B cell (primary cell): ENCODE data around the gene PLEKHH2. TPM values are rescaled to one million over a fixed set of nuclear protein-coding genes. Genes with fewer than 3 reads are reported as not detected.

Experiments
- ATAC-seq: fragments of 200-7000 bp; cut with Tn5 transposase; one replicate; pipeline ENCODE4 v1.10.0; 2021; ENCODE audit warnings: low read depth, mild to moderate bottlenecking, moderate number of reproducible peaks, moderate library complexity
- CTCF ChIA-PET: fragments of 350-600 bp; sonication (Branson Sonifier 250); formaldehyde crosslinking; loops from one replicate; lab custom pipeline; 2021; ENCODE audit warnings: antibody characterized with exemption, inconsistent platforms; lab: Charles Lee
- POLR2A ChIA-PET: fragments of 350-600 bp; sonication (Branson Sonifier 250); formaldehyde crosslinking; loops from one replicate; lab custom pipeline; 2021; ENCODE audit warnings: antibody characterized with exemption; lab: Charles Lee
- DNase-seq: peaks from one replicate; pipeline ENCODE4 v3.0.0; 2013
- H2AFZ ChIP-seq: 2 replicates; pipeline ENCODE4 v1.6.1; 2012; ENCODE audit warnings: mild to moderate bottlenecking, low read depth, low read length; ENCODE audit not compliant: insufficient read depth, poor library complexity, severe bottlenecking
- H3K27ac ChIP-seq, 2 donors: 1 replicate in 1 of 2; 2 replicates in 1 of 2; pipeline ENCODE4 v1.5.1; 2012 to 2013; ENCODE audit warnings: low read length in 2 of 2, mild to moderate bottlenecking in 2 of 2, moderate library complexity in 1 of 2
- H3K27me3 ChIP-seq, 4 experiments: fragments of 200-600 bp in 1 of 4; sonication (generic) in 1 of 4; replicated peaks in 1 of 4; 1 replicate in 2 of 4; 2 replicates in 2 of 4; pipeline versions ENCODE4 v1.6.1 to v1.7.0; 2013 to 2016; ENCODE audit warnings: low read length in 3 of 4, mild to moderate bottlenecking in 2 of 4, mixed read lengths in 1 of 4, moderate library complexity in 1 of 4; ENCODE audit not compliant: insufficient read depth in 4 of 4, control insufficient read depth in 3 of 4; ENCODE audit errors: control extremely low read depth in 1 of 4
- H3K36me3 ChIP-seq, 2 experiments: replicated peaks in 1 of 2; 1 replicate in 1 of 2; 2 replicates in 1 of 2; pipeline versions ENCODE4 v1.6.1 to v1.7.1; 2013; ENCODE audit warnings: low read length in 1 of 2; ENCODE audit not compliant: insufficient read depth in 2 of 2, control insufficient read depth in 1 of 2; ENCODE audit errors: control extremely low read depth in 1 of 2, extremely low read depth in 1 of 2
- H3K4me1 ChIP-seq, 2 donors: fragments of 200-600 bp in 1 of 2; sonication (generic) in 1 of 2; 1 replicate in 1 of 2; 2 replicates in 1 of 2; pipeline versions ENCODE4 v1.5.1 to v1.6.1; 2013 to 2017; ENCODE audit warnings: low read length in 2 of 2; ENCODE audit not compliant: control insufficient read depth in 2 of 2, insufficient read depth in 2 of 2
- H3K4me2 ChIP-seq: replicated peaks from 2 replicates; pipeline ENCODE3; 2012; ENCODE audit warnings: mild to moderate bottlenecking, low read depth, low read length; ENCODE audit not compliant: poor library complexity, severe bottlenecking
- H3K4me3 ChIP-seq, 5 experiments: fragments of 200-600 bp in 1 of 5; sonication (generic) in 1 of 5; 1 replicate in 3 of 5; 2 replicates in 2 of 5; pipeline versions ENCODE4 v1.5.1 to v1.7.0; 2011 to 2016; ENCODE audit warnings: low read length in 4 of 5, mild to moderate bottlenecking in 4 of 5, low read depth in 2 of 5, control low read depth in 1 of 5, moderate library complexity in 1 of 5; ENCODE audit not compliant: insufficient read depth in 1 of 5; ENCODE audit errors: control extremely low read depth in 1 of 5, extremely low read depth in 1 of 5
- H3K79me2 ChIP-seq: fragments of 200-600 bp; sonication (generic); one replicate; pipeline ENCODE4 v1.6.0; 2016; ENCODE audit warnings: low read length; ENCODE audit not compliant: control insufficient read depth, insufficient read depth
- H3K9ac ChIP-seq: fragments of 200-600 bp; sonication (generic); 2 replicates; pipeline ENCODE4 v1.6.1; 2017; ENCODE audit warnings: mild to moderate bottlenecking, low read length, moderate library complexity
- H3K9me3 ChIP-seq, 3 donors: one replicate each; pipeline versions ENCODE4 v1.6.1 to v1.7.1; 2013; ENCODE audit warnings: low read length in 2 of 3; ENCODE audit not compliant: control insufficient read depth in 2 of 3, insufficient read depth in 1 of 3; ENCODE audit errors: control extremely low read depth in 1 of 3
- H4K20me1 ChIP-seq: 2 replicates; pipeline ENCODE4 v1.6.0; 2012; ENCODE audit warnings: mild to moderate bottlenecking, low read length; ENCODE audit not compliant: insufficient read depth, control insufficient read depth, poor library complexity, severe bottlenecking
- H3K27ac Mint-ChIP-seq: one replicate; pipeline ENCODE4 v1.8.0; 2021; ENCODE audit warnings: mixed read lengths
- H3K27me3 Mint-ChIP-seq: one replicate; pipeline ENCODE4 v1.8.0; 2021; ENCODE audit warnings: mixed read lengths
- H3K4me1 Mint-ChIP-seq: one replicate; pipeline ENCODE4 v1.8.0; 2021; ENCODE audit warnings: mixed read lengths
- H3K4me3 Mint-ChIP-seq: one replicate; pipeline ENCODE4 v1.8.0; 2021; ENCODE audit warnings: mixed read lengths
- H3K9me3 Mint-ChIP-seq: one replicate; pipeline ENCODE4 v1.8.0; 2022; ENCODE audit warnings: mixed read lengths; ENCODE audit not compliant: insufficient read depth
- EZH2 ChIP-seq: IDR thresholded peaks from 2 replicates; pipeline ENCODE4 v1.6.1; 2012; ENCODE audit warnings: borderline replicate concordance, low read depth, mild to moderate bottlenecking, moderate library complexity, low read length; ENCODE audit not compliant: insufficient read depth, poor library complexity, severe bottlenecking
- WGBS: methylation state at CpG from one replicate; pipeline ENCODE4 v1.1.5; 2013; ENCODE audit warnings: missing lambda C conversion rate; ENCODE audit not compliant: insufficient coverage; 5-methylcytosine and 5-hydroxymethylcytosine counted together
- intact Hi-C: fragments of 100-400 bp; cut with micrococcal nuclease; formaldehyde crosslinking; loops from one replicate; pipeline ENCODE4 v1.10.0; 2022
- polyA plus RNA-seq: library from polyadenylated mRNA; depleted of rRNA; stranded (reverse); fragments of >200 nt; gene quantifications from 2 replicates; pipeline ENCODE4 v1.2.3, GENCODE V29; 2012
- total RNA-seq, 2 donors: library from RNA; stranded (reverse); fragments of 120-200 nt in 1 of 2; gene quantifications; 1 replicate in 1 of 2; 2 replicates in 1 of 2; pipeline versions ENCODE4 v1.2.3 to v1.2.4, GENCODE V29; 2013 to 2022
- TF ChIP-seq, protein P1 (sequence below): fragments of 200-600 bp; IDR thresholded peaks from one replicate; pipeline ENCODE4 v1.8.0; 2022; ENCODE audit warnings: antibody characterized with exemption, mild to moderate bottlenecking

PLEKHH2 gene
- total and polyA plus RNA-seq, 2 donors (not counting 1 experiment from before 2014, with no cell fraction given), result 0.17 to 0.19 TPM

- Histone ChIP-seq H3K27ac (no peak overlapping the region), H3K79me2 (no peaks in the 10 kb centered on the region), H3K9me3 (no peaks in the 10 kb centered on the region), H3K36me3 (no peaks in the 10 kb centered on the region), H3K4me3 (no peak overlapping the region), H2AFZ (no peak overlapping the region), H4K20me1 (no peaks in the 10 kb centered on the region), H3K4me2 (no peak overlapping the region), H3K9ac (no peak overlapping the region), H3K4me1 (peaks cover 0 to 6% of the 10 kb centered on the region in 2 donors), H3K27me3 (no peaks in the 10 kb centered on the region)
- ChIA-PET POLR2A (no interaction called here), CTCF (no interaction called here)
- no peak for TF ChIP-seq EZH2
- TF ChIP-seq, protein P1, sequence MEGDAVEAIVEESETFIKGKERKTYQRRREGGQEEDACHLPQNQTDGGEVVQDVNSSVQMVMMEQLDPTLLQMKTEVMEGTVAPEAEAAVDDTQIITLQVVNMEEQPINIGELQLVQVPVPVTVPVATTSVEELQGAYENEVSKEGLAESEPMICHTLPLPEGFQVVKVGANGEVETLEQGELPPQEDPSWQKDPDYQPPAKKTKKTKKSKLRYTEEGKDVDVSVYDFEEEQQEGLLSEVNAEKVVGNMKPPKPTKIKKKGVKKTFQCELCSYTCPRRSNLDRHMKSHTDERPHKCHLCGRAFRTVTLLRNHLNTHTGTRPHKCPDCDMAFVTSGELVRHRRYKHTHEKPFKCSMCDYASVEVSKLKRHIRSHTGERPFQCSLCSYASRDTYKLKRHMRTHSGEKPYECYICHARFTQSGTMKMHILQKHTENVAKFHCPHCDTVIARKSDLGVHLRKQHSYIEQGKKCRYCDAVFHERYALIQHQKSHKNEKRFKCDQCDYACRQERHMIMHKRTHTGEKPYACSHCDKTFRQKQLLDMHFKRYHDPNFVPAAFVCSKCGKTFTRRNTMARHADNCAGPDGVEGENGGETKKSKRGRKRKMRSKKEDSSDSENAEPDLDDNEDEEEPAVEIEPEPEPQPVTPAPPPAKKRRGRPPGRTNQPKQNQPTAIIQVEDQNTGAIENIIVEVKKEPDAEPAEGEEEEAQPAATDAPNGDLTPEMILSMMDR, result no peak
- Mint-ChIP-seq H3K27ac (no peak overlapping the region), H3K4me1 (peaks cover 12% of the 10 kb centered on the region), H3K27me3 (peaks cover 8% of the 10 kb centered on the region), H3K9me3 (no peaks in the 10 kb centered on the region), H3K4me3 (no peak overlapping the region)
- DNase-seq (no peak), ATAC-seq (no peak)
- intact Hi-C loops, result no loop called here
- WGBS, result 100% methylated on average over 1 of the region's 3 CpGs
Observed at GRCh38 chr2:43699761-43700160, 62.7 kb downstream of the PLEKHH2 start.

- no peak for DNase-seq
- Mint-ChIP-seq H3K9me3 (no peaks in the 10 kb centered on the region), H3K4me1 (peaks cover 12% of the 10 kb centered on the region), H3K27me3 (peaks cover 8% of the 10 kb centered on the region), H3K27ac (no peak overlapping the region), H3K4me3 (no peak overlapping the region)
- ChIA-PET POLR2A (no interaction called here), CTCF (no interaction called here)
- Histone ChIP-seq H3K4me2 (no peak overlapping the region), H3K27ac (no peak overlapping the region), H3K79me2 (no peaks in the 10 kb centered on the region), H4K20me1 (no peaks in the 10 kb centered on the region), H3K4me3 (no peak overlapping the region), H3K36me3 (no peaks in the 10 kb centered on the region), H3K4me1 (peaks cover 0 to 6% of the 10 kb centered on the region in 2 donors), H3K9me3 (no peaks in the 10 kb centered on the region), H3K9ac (no peak overlapping the region), H2AFZ (no peak overlapping the region), H3K27me3 (no peaks in the 10 kb centered on the region)
- TF ChIP-seq, protein P1, result no peak
- TF ChIP-seq EZH2, result no peak
- ATAC-seq, result no peak
- intact Hi-C loops, result no loop called here
Observed at GRCh38 chr2:43701111-43701510, 64.1 kb downstream of the PLEKHH2 start.
